T-helper 17 cell (primary cell): ENCODE measurements around the gene KRT9. TPM values are rescaled to one million over a fixed set of nuclear protein-coding genes. Genes with fewer than 3 reads are reported as not detected.

Experiments
- ATAC-seq: fragments of 150-1000 bp; cut with Tn5 transposase; 2 replicates; pipeline ENCODE4 v1.10.0; 2021; ENCODE audit warnings: mild to moderate bottlenecking, moderate library complexity
- DNase-seq, 3 donors: peaks; one replicate each; pipeline versions ENCODE4 v3.0.0 to v3.0.0-alpha.2; 2020 to 2021
- H3K9me3 ChIP-seq: one replicate; pipeline ENCODE4 v1.7.0; 2013; ENCODE audit warnings: low read length, mild to moderate bottlenecking; ENCODE audit not compliant: control insufficient read depth, poor library complexity, severe bottlenecking
- H3K27ac Mint-ChIP-seq: one replicate; pipeline ENCODE4 v1.8.0; 2022; ENCODE audit warnings: mild to moderate bottlenecking, moderate library complexity, mixed read lengths
- H3K27me3 Mint-ChIP-seq: one replicate; pipeline ENCODE4 v1.8.0; 2022; ENCODE audit warnings: mixed read lengths
- H3K36me3 Mint-ChIP-seq: one replicate; pipeline ENCODE4 v1.8.0; 2022; ENCODE audit warnings: low read depth, mixed read lengths
- H3K4me1 Mint-ChIP-seq: one replicate; pipeline ENCODE4 v1.8.0; 2022; ENCODE audit warnings: mild to moderate bottlenecking, mixed read lengths
- H3K4me3 Mint-ChIP-seq: one replicate; pipeline ENCODE4 v1.8.0; 2022; ENCODE audit warnings: mild to moderate bottlenecking, moderate library complexity, mixed read lengths
- total RNA-seq, 4 donors: library from RNA in 2 of 4; stranded (reverse) in 2 of 4; gene quantifications; one replicate each; pipeline ENCODE4 v1.2.3 and lab custom pipeline; 2022 to 2026

The KRT9 gene
- total RNA-seq, 2 donors from 2014 or later: not detected

GRCh38 chr17:41521574-41522261 is 50.1 kb downstream of the KRT9 start:
- Mint-ChIP-seq H3K4me3 (no peak overlapping the region), H3K27ac (no peak overlapping the region), H3K27me3 (peaks cover 15% of the 10 kb centered on the region), H3K4me1 (peaks cover 2% of the 10 kb centered on the region), H3K36me3 (no peaks in the 10 kb centered on the region)
- H3K9me3 ChIP-seq: no peaks in the 10 kb centered on the region
- DNase-seq (no peak), ATAC-seq (no peak)

DNA sequence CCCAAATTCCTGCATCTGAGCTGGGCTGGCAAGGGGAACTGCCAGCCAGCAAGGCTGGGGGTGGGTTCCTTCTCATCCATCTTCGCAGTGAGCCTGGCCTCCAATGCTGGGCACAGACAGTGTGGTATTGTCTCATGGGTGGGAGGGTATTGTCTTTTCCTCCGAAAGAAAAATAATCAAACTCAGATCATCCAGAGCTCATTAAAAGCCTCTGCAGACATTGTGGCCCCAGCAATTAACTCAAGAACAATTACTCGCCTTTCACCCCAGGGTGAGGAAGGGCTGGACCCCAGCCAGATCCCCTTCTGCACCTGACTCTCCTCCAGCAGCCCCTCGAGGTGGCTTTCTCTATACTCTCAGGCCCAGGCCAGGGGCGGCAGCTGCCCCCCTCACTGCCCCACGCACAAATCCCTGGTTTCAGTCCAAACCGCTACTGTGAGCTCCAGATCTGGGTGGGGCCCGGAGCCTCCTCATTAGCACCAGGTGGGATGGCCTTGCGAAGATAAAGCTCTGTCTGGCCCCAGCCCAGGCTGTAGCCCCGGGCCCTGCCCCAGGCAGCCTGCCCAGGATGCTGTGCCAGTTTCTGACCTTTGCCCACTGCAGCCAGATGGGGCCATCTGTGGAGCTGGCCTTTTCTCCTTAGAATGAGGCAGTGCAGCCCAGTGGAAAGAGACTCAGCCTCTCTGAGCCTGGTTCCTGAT is 50.9 kb downstream of the KRT9 start:
- Mint-ChIP-seq H3K4me3 (no peak overlapping the region), H3K4me1 (peaks cover 6% of the 10 kb centered on the region), H3K27me3 (peaks cover 20% of the 10 kb centered on the region), H3K27ac (no peak overlapping the region), H3K36me3 (no peaks in the 10 kb centered on the region)
- H3K9me3 ChIP-seq: no peaks in the 10 kb centered on the region
- no peak for DNase-seq
- ATAC-seq: no peak

GRCh38 chr17:41519501-41520224 is 52.2 kb downstream of the KRT9 start:
- H3K36me3 Mint-ChIP-seq: no peaks in the 10 kb centered on the region
- no peak overlapping the region for H3K27ac Mint-ChIP-seq
- peaks cover 15% of the 10 kb centered on the region for H3K27me3 Mint-ChIP-seq
- H3K4me1 Mint-ChIP-seq: peaks cover 6% of the 10 kb centered on the region
- no peaks in the 10 kb centered on the region for H3K9me3 ChIP-seq
- ATAC-seq: no peak
- no peak for DNase-seq
- no peak overlapping the region for H3K4me3 Mint-ChIP-seq

DNA sequence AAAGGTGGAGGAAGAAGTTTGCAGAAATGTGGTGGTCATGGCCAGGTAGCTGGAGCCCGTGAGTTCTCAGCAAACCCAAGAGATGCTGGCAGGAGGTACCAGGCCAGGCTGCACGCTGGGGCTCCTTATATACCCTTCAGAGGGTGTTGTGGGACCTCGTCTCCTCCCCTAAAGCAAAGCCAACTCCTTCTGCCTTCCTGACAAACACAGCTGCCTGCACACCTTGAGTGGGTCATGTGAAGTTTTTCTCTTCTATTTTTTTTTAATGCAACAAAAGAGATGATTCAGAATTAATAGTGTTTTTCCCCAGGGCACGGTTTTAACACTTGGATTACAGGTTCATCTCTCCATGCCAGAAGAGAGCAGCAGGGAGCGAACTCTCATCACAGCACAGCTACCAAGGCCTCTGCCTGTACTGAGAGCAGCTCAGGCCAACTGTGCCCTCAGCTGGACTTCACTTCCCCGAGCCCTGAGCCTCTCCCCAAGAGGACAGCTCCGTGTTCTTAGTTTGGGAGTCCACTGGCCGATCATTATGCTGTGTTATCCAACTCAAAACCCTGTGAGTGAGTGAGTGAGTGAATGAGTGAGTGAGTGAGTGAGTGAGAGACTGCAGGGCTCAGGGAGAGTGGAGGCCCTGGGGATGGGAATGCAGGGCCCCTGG is 52.9 kb downstream of the KRT9 start, which contains the start of gene KRT15:
Gene KRT15, minus strand, starts transcription at position 102 of the 661 bp plus-strand sequence. Its CDS starts 63 bp downstream, at position 39.
- no peak within 1 kb of the TSS for H3K27ac Mint-ChIP-seq
- peaks cover 6% of the 10 kb centered on the region for H3K4me1 Mint-ChIP-seq
- no peaks in the 10 kb centered on the region for H3K36me3 Mint-ChIP-seq
- H3K4me3 Mint-ChIP-seq: no peak within 1 kb of the TSS
- no peak for ATAC-seq
- no peak for DNase-seq
- H3K27me3 Mint-ChIP-seq: peaks cover 15% of the 10 kb centered on the region
- H3K9me3 ChIP-seq: no peaks in the 10 kb centered on the region

DNA sequence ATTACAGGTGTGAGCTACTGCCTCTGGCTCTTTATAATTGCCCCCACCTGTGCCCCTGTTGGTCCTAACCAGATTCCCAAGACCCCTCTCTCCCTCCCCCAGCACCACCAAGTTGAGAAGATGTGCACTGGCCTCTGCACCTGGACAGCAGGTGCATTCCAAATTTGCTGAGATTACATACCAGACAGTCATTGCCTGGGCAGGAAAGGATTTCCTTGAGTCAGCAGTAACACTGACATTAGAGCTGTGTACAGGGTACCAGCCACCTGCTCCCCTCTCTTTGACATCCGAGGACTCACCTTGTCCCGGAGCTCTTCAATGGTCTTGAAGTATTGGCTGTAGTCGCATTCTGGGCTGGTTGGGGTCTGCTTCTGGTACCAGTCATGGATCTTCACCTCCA is 53.8 kb downstream of the KRT9 start:
- H3K9me3 ChIP-seq: no peaks in the 10 kb centered on the region
- no peaks in the 10 kb centered on the region for H3K36me3 Mint-ChIP-seq
- ATAC-seq: no peak
- H3K4me1 Mint-ChIP-seq: peaks cover 6% of the 10 kb centered on the region
- H3K4me3 Mint-ChIP-seq: no peak overlapping the region
- H3K27ac Mint-ChIP-seq: no peak overlapping the region
- peaks cover 15% of the 10 kb centered on the region for H3K27me3 Mint-ChIP-seq
- DNase-seq: no peak

DNA sequence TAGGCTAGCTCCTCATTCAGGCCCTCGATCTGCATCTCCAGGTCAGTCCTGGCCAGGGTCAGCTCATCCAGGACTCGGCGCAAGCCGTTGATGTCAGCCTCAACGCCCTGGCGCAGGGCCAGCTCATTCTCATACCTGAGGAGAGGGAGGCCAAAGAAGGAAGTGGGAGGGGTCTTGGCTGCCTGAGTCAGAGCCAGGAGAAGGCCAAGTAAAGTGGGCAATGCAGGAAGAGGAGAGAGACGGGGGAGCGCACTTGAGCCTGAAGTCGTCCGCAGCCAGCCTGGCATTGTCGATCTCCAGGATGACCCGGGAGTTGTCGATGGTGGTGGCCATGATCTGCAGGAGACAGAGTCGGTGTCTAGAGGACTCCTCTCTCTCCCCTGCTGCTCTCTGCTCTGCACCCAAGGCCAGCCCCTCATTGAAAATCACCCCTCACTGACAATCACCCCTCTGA is 55.0 kb downstream of the KRT9 start:
- no peak for DNase-seq
- Mint-ChIP-seq H3K27me3 (peaks cover 22% of the 10 kb centered on the region), H3K27ac (no peak overlapping the region), H3K4me3 (no peak overlapping the region), H3K36me3 (no peaks in the 10 kb centered on the region), H3K4me1 (peaks cover 10% of the 10 kb centered on the region)
- ATAC-seq: no peak
- no peaks in the 10 kb centered on the region for H3K9me3 ChIP-seq

DNA sequence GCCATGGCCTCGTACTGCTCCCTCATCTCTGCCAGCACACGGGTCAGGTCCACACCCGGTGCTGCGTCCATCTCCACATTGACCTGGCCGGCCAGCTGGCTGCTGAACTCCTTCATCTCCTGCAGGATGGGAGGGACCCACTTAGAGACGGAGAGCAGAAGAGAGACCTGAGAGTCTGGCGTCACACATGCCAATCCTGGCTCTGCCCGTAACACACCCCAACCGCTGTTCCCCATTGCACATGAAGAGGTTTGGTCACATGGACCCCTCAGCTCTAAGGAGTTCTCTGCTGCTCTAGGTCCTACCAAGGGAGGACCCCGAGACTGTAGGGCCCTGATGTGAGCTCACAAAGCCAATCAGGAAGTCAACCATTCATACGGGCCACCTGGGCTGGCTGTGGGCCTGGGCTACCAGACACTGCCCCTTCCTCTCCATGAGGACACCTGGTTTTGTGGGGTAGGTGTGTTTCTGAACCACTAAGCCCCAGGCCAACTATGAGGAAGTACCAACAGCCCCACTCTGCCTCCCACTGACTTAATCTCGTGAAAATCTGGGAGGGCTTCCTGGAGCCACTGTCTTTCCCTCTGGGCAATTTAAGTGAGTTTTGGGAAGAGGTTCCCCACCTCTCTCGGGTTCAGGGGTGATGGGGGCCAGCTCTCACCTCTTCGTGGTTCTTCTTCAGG is 55.6 kb downstream of the KRT9 start:
- Mint-ChIP-seq H3K27me3 (peaks cover 22% of the 10 kb centered on the region), H3K36me3 (no peaks in the 10 kb centered on the region), H3K4me3 (no peak overlapping the region), H3K27ac (no peak overlapping the region), H3K4me1 (peaks cover 10% of the 10 kb centered on the region)
- ATAC-seq (no peak), DNase-seq (no peak)
- H3K9me3 ChIP-seq: no peaks in the 10 kb centered on the region

Other genes with a start within 250 kb of the KRT9 start
- gene KRT33A, start 221.2 kb downstream of the KRT9 start, total RNA-seq: not detected
- gene KRT33B, start 202.2 kb downstream of the KRT9 start, total RNA-seq: not detected
- not detected for gene KRT34, start 189.8 kb downstream of the KRT9 start, total RNA-seq
- gene KRT31, start 174.5 kb downstream of the KRT9 start, total RNA-seq: not detected
- gene KRT37, start 147.5 kb downstream of the KRT9 start, total RNA-seq: not detected
- not detected for gene KRT38, start 131.1 kb downstream of the KRT9 start, total RNA-seq
- gene KRT32, start 104.7 kb downstream of the KRT9 start, total RNA-seq: not detected
- gene KRT35, start 90.9 kb downstream of the KRT9 start, total RNA-seq: not detected
- gene KRT36, start 82.1 kb downstream of the KRT9 start, total RNA-seq: not detected
- gene KRT13, start 66.4 kb downstream of the KRT9 start, total RNA-seq: not detected
- gene KRT15, start 53.2 kb downstream of the KRT9 start, total RNA-seq: not detected
- not detected for gene KRT19, start 43.8 kb downstream of the KRT9 start, total RNA-seq
- not detected for gene KRT14, start 14.8 kb upstream of the KRT9 start, total RNA-seq
- not detected for gene KRT16, start 40.7 kb upstream of the KRT9 start, total RNA-seq
- not detected for gene KRT17, start 52.5 kb upstream of the KRT9 start, total RNA-seq
- 1,000 to 10,000 TPM; 2,426 to 2,697 TPM for gene EIF1, start 116.8 kb upstream of the KRT9 start, total RNA-seq
- not detected for gene GAST, start 140.3 kb upstream of the KRT9 start, total RNA-seq
- gene HAP1, start 162.6 kb upstream of the KRT9 start, total RNA-seq: 1 to 10 TPM in 1 of 2 donors, under 1 TPM in 1; 0.15 to 1.3 TPM
- 1 to 10 TPM in 1 of 2 donors, under 1 TPM in 1; 0.63 to 1.4 TPM for gene JUP, start 214.7 kb upstream of the KRT9 start, total RNA-seq
- gene P3H4, start 239.9 kb upstream of the KRT9 start, total RNA-seq: 1 to 10 TPM; 1.7 to 2.0 TPM
- gene FKBP10, start 240.9 kb upstream of the KRT9 start, total RNA-seq: not detected